Neuronal stem cell (in vitro differentiated cells): ENCODE measurements around the gene HELZ2.
A peak's percentile ranks its signal among the peaks of the same experiment; 100 is the strongest.

Source experiments
- DNase-seq: peaks from one replicate; pipeline ENCODE4 v3.0.0-alpha.2; 2013; ENCODE audit warnings: low spot score
- H2AFZ ChIP-seq: one replicate; pipeline ENCODE4 v1.6.1; 2013; ENCODE audit warnings: mild to moderate bottlenecking, low read length, inconsistent platforms
- H2AK5ac ChIP-seq: 2 replicates; pipeline ENCODE4 v1.6.1; 2013; ENCODE audit warnings: low read depth, mild to moderate bottlenecking, inconsistent platforms, low read length, moderate library complexity, mixed read lengths
- H2BK120ac ChIP-seq: 2 replicates; pipeline ENCODE4 v1.6.1; 2013; ENCODE audit warnings: low read depth, mild to moderate bottlenecking, inconsistent platforms, low read length, moderate library complexity, mixed read lengths
- H2BK12ac ChIP-seq: one replicate; pipeline ENCODE4 v1.6.1; 2013; ENCODE audit warnings: low read length, inconsistent platforms
- H2BK15ac ChIP-seq: 2 replicates; pipeline ENCODE4 v1.6.1; 2013; ENCODE audit warnings: mild to moderate bottlenecking, low read length, inconsistent platforms, mixed read lengths
- H2BK5ac ChIP-seq: one replicate; pipeline ENCODE4 v1.6.1; 2013; ENCODE audit warnings: inconsistent platforms, mild to moderate bottlenecking, low read length, moderate library complexity
- H3K14ac ChIP-seq: one replicate; pipeline ENCODE4 v1.6.1; 2013; ENCODE audit warnings: low read length, inconsistent platforms
- H3K18ac ChIP-seq: 2 replicates; pipeline ENCODE4 v1.6.1; 2013; ENCODE audit warnings: low read length, inconsistent platforms
- H3K23ac ChIP-seq: 2 replicates; pipeline ENCODE4 v1.6.1; 2013; ENCODE audit warnings: low read depth, mild to moderate bottlenecking, mixed read lengths, low read length, inconsistent platforms; ENCODE audit not compliant: poor library complexity
- H3K27ac ChIP-seq: replicated peaks from 3 replicates; pipeline ENCODE4 v1.5.1; 2013; ENCODE audit warnings: low read length, inconsistent platforms
- H3K27me3 ChIP-seq, 3 experiments: 2 replicates each; pipeline ENCODE4 v1.6.1; 2013; ENCODE audit warnings: low read length in 3 of 3, mild to moderate bottlenecking in 2 of 3, inconsistent platforms in 1 of 3, low read depth in 1 of 3, mixed read lengths in 1 of 3, moderate library complexity in 1 of 3; ENCODE audit not compliant: control insufficient read depth in 3 of 3, insufficient read depth in 3 of 3
- H3K36me3 ChIP-seq, 2 donors: replicated peaks in 1 of 2; 2 replicates each; pipeline ENCODE4 v1.6.1; 2013; ENCODE audit warnings: low read length in 2 of 2; ENCODE audit not compliant: control insufficient read depth in 2 of 2, insufficient read depth in 2 of 2
- H3K4ac ChIP-seq: 2 replicates; pipeline ENCODE4 v1.6.1; 2013; ENCODE audit warnings: inconsistent platforms, mild to moderate bottlenecking, low read length, moderate library complexity
- H3K4me1 ChIP-seq, 2 donors: 1 replicate in 1 of 2; 2 replicates in 1 of 2; pipeline ENCODE4 v1.6.1; 2013; ENCODE audit warnings: low read length in 2 of 2, low read depth in 1 of 2; ENCODE audit not compliant: control insufficient read depth in 2 of 2, insufficient read depth in 1 of 2
- H3K4me2 ChIP-seq: one replicate; pipeline ENCODE4 v1.6.1; 2013; ENCODE audit warnings: mild to moderate bottlenecking, low read length, inconsistent platforms; ENCODE audit not compliant: insufficient read depth, poor library complexity, severe bottlenecking
- H3K4me3 ChIP-seq, 2 donors: 2 replicates each; pipeline ENCODE4 v1.5.1; 2013; ENCODE audit warnings: low read length in 2 of 2, mild to moderate bottlenecking in 2 of 2, inconsistent platforms in 1 of 2, moderate library complexity in 1 of 2
- H3K79me1 ChIP-seq: one replicate; pipeline ENCODE4 v1.6.1; 2013; ENCODE audit warnings: low read depth, mild to moderate bottlenecking, inconsistent platforms, low read length, moderate library complexity
- H3K9ac ChIP-seq: one replicate; pipeline ENCODE4 v1.6.1; 2013; ENCODE audit warnings: mild to moderate bottlenecking, low read depth, low read length, inconsistent platforms; ENCODE audit not compliant: poor library complexity
- H3K9me3 ChIP-seq, 2 donors: replicated peaks in 1 of 2; 2 replicates each; pipeline versions ENCODE3 to v1.6.1; 2013; ENCODE audit warnings: low read length in 2 of 2, mild to moderate bottlenecking in 2 of 2, inconsistent platforms in 1 of 2, low read depth in 1 of 2, mixed read lengths in 1 of 2, moderate library complexity in 1 of 2; ENCODE audit not compliant: control insufficient read depth in 2 of 2, insufficient read depth in 1 of 2
- H4K8ac ChIP-seq: one replicate; pipeline ENCODE4 v1.6.1; 2013; ENCODE audit warnings: low read depth, mild to moderate bottlenecking, inconsistent platforms, low read length, moderate library complexity
- H4K91ac ChIP-seq: one replicate; pipeline ENCODE4 v1.6.1; 2013; ENCODE audit warnings: low read length, low read depth, mild to moderate bottlenecking, inconsistent platforms; ENCODE audit not compliant: poor library complexity
- WGBS, 2 donors: extraction: QIAGEN DNeasy Blood & Tissue Kit; methylation state at CpG; one replicate each; pipeline ENCODE4 v1.1.7; 2013; ENCODE audit warnings: missing lambda C conversion rate in 2 of 2, mixed read lengths in 1 of 2; ENCODE audit not compliant: insufficient read length in 2 of 2, insufficient replicate concordance in 1 of 2; ENCODE audit errors: extremely low coverage in 2 of 2; 5-methylcytosine and 5-hydroxymethylcytosine counted together

The HELZ2 gene

DNA sequence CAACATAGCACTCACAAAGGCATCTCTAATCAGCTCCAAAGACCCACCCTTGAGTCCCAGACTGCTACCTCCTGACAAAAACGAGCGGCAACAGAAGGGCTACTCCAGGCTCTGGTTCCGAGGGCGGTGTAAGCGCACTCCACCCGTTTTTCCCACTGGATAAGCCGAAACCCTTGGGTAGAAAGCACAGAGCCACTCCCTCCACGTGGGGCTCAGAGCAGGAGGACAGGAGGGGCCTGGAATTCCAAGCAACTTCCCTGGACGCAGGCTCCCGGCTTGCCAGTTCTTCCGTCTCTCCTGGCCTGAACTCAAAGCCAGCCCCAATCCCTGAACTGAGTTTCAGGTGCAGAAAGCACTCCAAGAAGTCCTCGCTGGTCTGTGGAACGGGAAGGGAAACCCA lies 45.5 kb upstream of the HELZ2 start:
- peak overlapping the region; percentile 45 for H3K4ac ChIP-seq
- no peak overlapping the region for H3K4me2 ChIP-seq
- H3K14ac ChIP-seq: no peak overlapping the region
- H2AK5ac ChIP-seq: no peak overlapping the region
- peaks cover 27 to 61% of the 10 kb centered on the region in 2 donors for H3K36me3 ChIP-seq
- no peak overlapping the region for H2BK15ac ChIP-seq
- peaks cover 5% of the 10 kb centered on the region for H3K79me1 ChIP-seq
- H3K4me3 ChIP-seq: peak overlapping the region in 1 of 2 donors; percentile 44
- no peak overlapping the region for H4K8ac ChIP-seq
- no peak overlapping the region for H2BK120ac ChIP-seq
- H3K23ac ChIP-seq: no peak overlapping the region
- H4K91ac ChIP-seq: no peak overlapping the region
- H3K4me1 ChIP-seq: peaks cover 0 to 2% of the 10 kb centered on the region in 2 donors
- H3K9ac ChIP-seq: peak overlapping the region; percentile 32
- H3K18ac ChIP-seq: no peak overlapping the region
- H2AFZ ChIP-seq: no peak overlapping the region
- WGBS, 2 donors: no CpG with 5 or more reads among the region's 13 CpGs
- H3K27me3 ChIP-seq: no peaks in the 10 kb centered on the region
- H2BK5ac ChIP-seq: no peak overlapping the region
- no peak for DNase-seq
- peaks cover 5 to 17% of the 10 kb centered on the region in 2 donors for H3K9me3 ChIP-seq
- H3K27ac ChIP-seq: no peak overlapping the region
- H2BK12ac ChIP-seq: no peak overlapping the region

DNA sequence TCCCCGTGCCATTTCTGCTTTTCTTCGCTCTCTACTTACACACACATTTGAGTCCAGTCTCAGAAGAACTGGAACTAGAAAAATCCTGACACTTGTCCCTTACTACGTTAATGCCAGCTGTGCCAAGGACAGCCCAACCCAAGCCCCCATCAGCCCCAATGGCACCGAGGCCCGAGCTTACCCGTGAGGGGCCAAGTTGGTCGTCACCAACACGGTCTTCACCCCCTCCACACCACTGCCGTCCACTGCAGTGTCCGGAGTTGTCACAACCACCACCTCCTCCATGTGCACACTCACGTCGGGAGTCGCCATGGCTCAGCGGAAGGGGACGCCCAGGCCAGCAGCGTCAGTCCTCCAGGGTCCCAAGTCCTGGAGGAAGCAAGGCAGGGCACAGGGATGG lies 45.0 kb upstream of the HELZ2 start:
- DNase-seq: no peak

DNA sequence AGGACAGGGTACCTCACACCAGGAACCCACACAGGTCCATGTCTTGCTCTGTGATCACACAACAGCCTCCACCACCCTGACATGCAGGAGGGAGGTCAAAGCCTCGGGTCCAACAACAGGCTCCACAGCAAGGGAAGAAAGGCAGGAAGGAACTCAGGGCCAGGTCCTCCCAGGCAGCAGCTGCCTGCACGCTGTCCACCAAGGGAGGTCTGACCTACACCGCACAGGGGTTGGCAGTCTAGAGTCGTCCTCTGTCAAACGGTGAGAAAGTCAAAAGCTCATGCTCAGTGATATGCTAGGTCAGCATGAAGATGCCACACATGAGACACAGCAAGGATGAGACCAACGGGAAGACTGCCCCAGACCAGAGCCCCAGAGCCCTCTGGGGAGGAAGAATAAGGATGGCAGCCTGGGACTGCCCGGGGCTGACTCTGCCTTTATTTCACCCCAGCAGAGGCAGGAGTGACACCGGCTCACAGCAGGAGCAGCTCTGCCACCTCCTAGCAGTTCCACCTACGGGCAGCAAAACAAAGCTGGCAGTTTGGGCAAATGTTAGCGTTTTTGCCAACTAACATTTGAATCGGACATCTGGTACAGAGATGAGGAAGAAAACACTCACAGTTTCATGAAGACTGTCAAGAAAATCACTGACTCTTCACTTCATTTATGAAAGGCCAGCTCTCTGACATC lies 44.4 kb upstream of the HELZ2 start:
- Histone ChIP-seq H3K4me2 (no peak overlapping the region), H3K27ac (no peak overlapping the region), H3K79me1 (peaks cover 5% of the 10 kb centered on the region), H2BK12ac (no peak overlapping the region), H3K18ac (no peak overlapping the region), H3K23ac (peak overlapping the region; percentile 61), H3K4ac (no peak overlapping the region), H4K91ac (no peak overlapping the region), H2BK5ac (no peak overlapping the region), H2BK15ac (no peak overlapping the region), H3K4me1 (no peaks in the 10 kb centered on the region), H3K14ac (no peak overlapping the region), H3K9ac (no peak overlapping the region), H4K8ac (no peak overlapping the region), H3K27me3 (no peaks in the 10 kb centered on the region), H3K36me3 (peaks cover 29 to 66% of the 10 kb centered on the region in 2 donors), H2AFZ (no peak overlapping the region), H2AK5ac (no peak overlapping the region), H2BK120ac (no peak overlapping the region), H3K9me3 (peaks cover 5 to 17% of the 10 kb centered on the region in 2 donors), H3K4me3 (no peak overlapping the region)
- no CpG with 5 or more reads among the region's 11 CpGs for WGBS, 2 donors
- DNase-seq: no peak

More for the DNA sequence above, 45.0 kb upstream of the HELZ2 start:
- H3K4me1 ChIP-seq: no peaks in the 10 kb centered on the region
- no peak overlapping the region for H2BK12ac ChIP-seq
- H3K27ac ChIP-seq: no peak overlapping the region
- H2BK120ac ChIP-seq: no peak overlapping the region
- no peak overlapping the region for H3K23ac ChIP-seq
- H2AFZ ChIP-seq: no peak overlapping the region
- peaks cover 5 to 17% of the 10 kb centered on the region in 2 donors for H3K9me3 ChIP-seq
- no peak overlapping the region for H2AK5ac ChIP-seq
- H2BK5ac ChIP-seq: no peak overlapping the region
- H3K36me3 ChIP-seq: peaks cover 27 to 61% of the 10 kb centered on the region in 2 donors
- H3K18ac ChIP-seq: no peak overlapping the region
- H4K91ac ChIP-seq: no peak overlapping the region
- peak overlapping the region; percentile 45 for H3K4ac ChIP-seq
- no peak overlapping the region for H3K4me2 ChIP-seq
- H3K27me3 ChIP-seq: no peaks in the 10 kb centered on the region
- H3K14ac ChIP-seq: no peak overlapping the region
- H3K4me3 ChIP-seq: peak overlapping the region in 1 of 2 donors; percentile 36
- no peak overlapping the region for H4K8ac ChIP-seq
- no peak overlapping the region for H2BK15ac ChIP-seq
- peak overlapping the region; percentile 32 for H3K9ac ChIP-seq
- H3K79me1 ChIP-seq: peaks cover 5% of the 10 kb centered on the region
- WGBS, 2 donors: no CpG with 5 or more reads among the region's 16 CpGs

- Histone ChIP-seq H3K27me3 (no peaks in the 10 kb centered on the region), H3K9ac (no peak overlapping the region), H3K27ac (no peak overlapping the region), H4K91ac (no peak overlapping the region), H2BK5ac (peak overlapping the region; percentile 3), H2BK120ac (no peak overlapping the region), H3K4me1 (no peaks in the 10 kb centered on the region), H2BK12ac (no peak overlapping the region), H2AFZ (no peak overlapping the region), H3K9me3 (peaks cover 5 to 17% of the 10 kb centered on the region in 2 donors), H3K18ac (no peak overlapping the region), H2AK5ac (no peak overlapping the region), H4K8ac (no peak overlapping the region), H3K14ac (no peak overlapping the region), H3K4me3 (no peak overlapping the region), H2BK15ac (no peak overlapping the region), H3K23ac (no peak overlapping the region), H3K4ac (no peak overlapping the region), H3K4me2 (no peak overlapping the region), H3K79me1 (peaks cover 5% of the 10 kb centered on the region), H3K36me3 (peaks cover 29 to 64% of the 10 kb centered on the region in 2 donors)
- WGBS, 2 donors: no CpG with 5 or more reads among the region's 8 CpGs
- DNase-seq: no peak
Measured at GRCh38 chr20:63617876-63618265, 43.8 kb upstream of the HELZ2 start.
